GM12878 (cell line): ENCODE results near the gene TMEM63C. TPM values are rescaled to one million over a fixed set of nuclear protein-coding genes. Genes with fewer than 3 reads are reported as not detected.

Source experiments
- ATAC-seq: fragments of 200-7000 bp; cut with Tn5 transposase; 3 replicates; pipeline ENCODE4 v1.9.1; 2020; ENCODE audit warnings: mild to moderate bottlenecking, moderate library complexity
- BruUV-seq: library from RNA; stranded (reverse); fragments of 400-500 nt; replicated peaks from 2 replicates; lab custom pipeline; 2021; lab: Mats Ljungman, UMichigan
- CTCF ChIA-PET: fragments of 300-600 bp; sonication (Branson Sonifier 250); formaldehyde crosslinking; extraction: SDS; loops from one replicate; lab custom pipeline; 2021; ENCODE audit warnings: inconsistent platforms; lab: Yijun Ruan, JAX
- POLR2A ChIA-PET: fragments of 350-600 bp; formaldehyde crosslinking; extraction: SDS; loops from one replicate; lab custom pipeline; 2021; ENCODE audit warnings: inconsistent platforms; lab: Charles Lee
- RAD21 ChIA-PET: fragments of 300-600 bp; sonication (Branson Sonifier 250); formaldehyde crosslinking; loops from one replicate; lab custom pipeline; 2023; ENCODE audit warnings: antibody characterized with exemption; ENCODE audit not compliant: unreplicated experiment; lab: Charles Lee
- SMC1A ChIA-PET: fragments of 300-600 bp; sonication (Branson Sonifier 250); formaldehyde crosslinking; loops from one replicate; lab custom pipeline; 2023; ENCODE audit not compliant: unreplicated experiment, uncharacterized antibody; lab: Charles Lee
- DNase-seq: peaks from one replicate; pipeline ENCODE4 v3.0.0-alpha.2; 2011; ENCODE audit warnings: low read depth, low spot score
- FAIRE-seq: peaks from 3 replicates; lab custom pipeline; 2011; peaks lifted over from hg19 to GRCh38; lab: Jason Lieb, UNC
- H2AFZ ChIP-seq: 2 replicates; pipeline ENCODE4 v1.6.0; 2011; ENCODE audit warnings: low read depth, low read length, control low read depth; ENCODE audit not compliant: control insufficient read depth
- H3K27ac ChIP-seq: 2 replicates; pipeline ENCODE4 v1.5.1; 2011; ENCODE audit warnings: control low read depth; ENCODE audit not compliant: control insufficient read depth, insufficient read depth
- H3K27me3 ChIP-seq, 2 experiments: replicated peaks in 1 of 2; 2 replicates each; pipeline versions ENCODE4 v1.6.0 to v1.6.1; 2011; ENCODE audit warnings: low read length in 1 of 2; ENCODE audit not compliant: control insufficient read depth in 2 of 2, insufficient read depth in 2 of 2
- H3K36me3 ChIP-seq, 2 experiments: 2 replicates each; pipeline ENCODE4 v1.5.1; 2011; ENCODE audit warnings: low read length in 1 of 2; ENCODE audit not compliant: control insufficient read depth in 2 of 2, insufficient read depth in 2 of 2
- H3K4me1 ChIP-seq: 2 replicates; pipeline ENCODE4 v1.6.1; 2011; ENCODE audit warnings: mild to moderate bottlenecking, low read length, moderate library complexity, mixed read lengths; ENCODE audit not compliant: control insufficient read depth, insufficient read depth
- H3K4me2 ChIP-seq: 2 replicates; pipeline ENCODE4 v1.6.0; 2011; ENCODE audit warnings: control low read depth; ENCODE audit not compliant: control insufficient read depth, insufficient read depth
- H3K4me3 ChIP-seq: fragments of 200-600 bp; sonication (generic); 2 replicates; pipeline ENCODE4 v1.5.1; 2016
- H3K79me2 ChIP-seq: 2 replicates; pipeline ENCODE4 v1.6.0; 2011; ENCODE audit warnings: low read length; ENCODE audit not compliant: control insufficient read depth, insufficient read depth
- H3K9ac ChIP-seq: 2 replicates; pipeline ENCODE4 v1.8.0; 2011; ENCODE audit warnings: low read length, control low read depth, mixed read lengths; ENCODE audit not compliant: control insufficient read depth, insufficient read depth
- H3K9me3 ChIP-seq: replicated peaks from 3 replicates; pipeline ENCODE4 v1.5.1; 2011; ENCODE audit warnings: mild to moderate bottlenecking, low read length; ENCODE audit not compliant: control insufficient read depth, insufficient read depth
- H4K20me1 ChIP-seq: 2 replicates; pipeline ENCODE4 v1.6.0; 2011; ENCODE audit not compliant: control insufficient read depth, insufficient read depth
- BCL11A ChIP-seq: IDR thresholded peaks from 2 replicates; pipeline ENCODE4 v1.6.1; 2011; ENCODE audit warnings: low read depth, low read length
- CREB1 ChIP-seq: IDR thresholded peaks from 2 replicates; pipeline ENCODE4 v1.6.1; 2012; ENCODE audit warnings: low read depth, mild to moderate bottlenecking, inconsistent platforms
- CTCF ChIP-seq, 3 experiments: IDR thresholded peaks in 2 of 3; conservative IDR thresholded peaks in 1 of 3; 2 replicates each; pipeline ENCODE4 v1.5.1; 2011; ENCODE audit warnings: low read depth in 3 of 3, low read length in 3 of 3, mild to moderate bottlenecking in 3 of 3, control low read depth in 2 of 3, moderate library complexity in 2 of 3, inconsistent platforms in 1 of 3, mixed read lengths in 1 of 3; ENCODE audit not compliant: control insufficient read depth in 2 of 3, insufficient read depth in 1 of 3; ENCODE audit errors: extremely low read depth in 1 of 3
- ELK1 ChIP-seq: IDR thresholded peaks from 2 replicates; pipeline ENCODE4 v1.6.1; 2012; ENCODE audit warnings: low read depth, low read length, improper control_type of control experiment
- EP300 ChIP-seq, 2 experiments: fragments of 150-350 bp in 1 of 2; IDR thresholded peaks; 2 replicates each; pipeline ENCODE4 v1.6.1; 2011 to 2012; ENCODE audit warnings: low read depth in 2 of 2, low read length in 2 of 2, borderline replicate concordance in 1 of 2, improper control_type of control experiment in 1 of 2, inconsistent platforms in 1 of 2; ENCODE audit not compliant: control insufficient read depth in 1 of 2
- MEF2A ChIP-seq: IDR thresholded peaks from 2 replicates; pipeline ENCODE4 v1.6.1; 2011; ENCODE audit warnings: low read depth, mild to moderate bottlenecking, low read length, moderate library complexity; ENCODE audit not compliant: insufficient read depth
- RELA ChIP-seq: fragments of 450-650 bp; IDR thresholded peaks from 2 replicates; pipeline ENCODE4 v1.8.0; 2014; ENCODE audit warnings: borderline replicate concordance; ENCODE audit not compliant: partially characterized antibody
- SUZ12 ChIP-seq: fragments of 200-600 bp; sonication (generic); IDR thresholded peaks from one replicate; pipeline ENCODE4 v1.6.1; 2018; ENCODE audit warnings: antibody characterized with exemption, mild to moderate bottlenecking; ENCODE audit not compliant: unreplicated experiment
- TAF1 ChIP-seq: IDR thresholded peaks from 2 replicates; pipeline ENCODE4 v1.6.1; 2011; ENCODE audit warnings: mild to moderate bottlenecking, low read depth, low read length, borderline replicate concordance
- WRNIP1 ChIP-seq: IDR thresholded peaks from 2 replicates; pipeline ENCODE4 v1.6.1; 2011; ENCODE audit warnings: low read depth, low read length, improper control_type of control experiment, borderline replicate concordance
- ZBTB33 ChIP-seq: fragments of 450-650 bp; IDR thresholded peaks from 2 replicates; pipeline ENCODE4 v1.6.1; 2017; ENCODE audit warnings: mild to moderate bottlenecking
- WGBS: methylation state at CpG from one replicate; pipeline ENCODE4 v1.1.6; 2016; ENCODE audit warnings: low lambda C conversion rate; ENCODE audit not compliant: insufficient replicate concordance, insufficient coverage; ENCODE audit errors: missing lambda C conversion rate; 5-methylcytosine and 5-hydroxymethylcytosine counted together
- in situ Hi-C: fragments of 300-500 bp; cut with MboI; formaldehyde crosslinking; loops from 9 replicates; pipeline ENCODE4 v1.14.3; 2018; ENCODE audit warnings: mixed read lengths
- intact Hi-C: fragments of 100-400 bp; cut with micrococcal nuclease; formaldehyde crosslinking; loops from one replicate; pipeline ENCODE4 v1.14.2; 2022; ENCODE audit not compliant: unreplicated experiment
- polyA plus RNA-seq, 11 experiments: library from polyadenylated mRNA; depleted of rRNA in 4 of 11; unstranded in 6 of 11; stranded (reverse) in 5 of 11; fragments of >200 nt; fragmentation: Nextera tagmentation in 4 of 11; fragmentation: Illumina TruSeq in 1 of 11; extraction: Ambion mirVana in 4 of 11; extraction: Trizol in 1 of 11; gene quantifications; 1 replicate in 1 of 11; 2 replicates in 10 of 11; pipeline versions ENCODE4 v1.2.1 to v1.2.3, GENCODE V29; 2011 to 2016; ENCODE audit warnings: inconsistent platforms in 2 of 11, missing spikeins in 2 of 11, low read depth in 1 of 11
- total RNA-seq, 4 experiments: library from RNA; depleted of rRNA in 3 of 4; stranded (reverse); fragments of >200 nt in 3 of 4; fragmentation: Illumina TruSeq in 1 of 4; extraction: Trizol in 1 of 4; gene quantifications; 2 replicates each; pipeline versions ENCODE4 v1.2.1 to v1.2.3, GENCODE V29; 2013 to 2021

The TMEM63C gene
- total and polyA plus RNA-seq, 10 of the 15 experiments (the other 5 are each of a cell fraction or from before 2014, with no cell fraction given): 0.06 to 1.3 (median 0.39) TPM; not detected in 4

- TF ChIP-seq MEF2A (no peak), CREB1 (no peak), TAF1 (no peak), BCL11A (no peak), ELK1 (no peak), WRNIP1 (no peak)
Observed at GRCh38 chr14:77189479-77189878, 7.9 kb downstream of the TMEM63C start (continued).

- Histone ChIP-seq H3K9ac (no peak overlapping the region), H3K4me3 (no peak overlapping the region), H3K79me2 (no peaks in the 10 kb centered on the region), H3K27ac (no peak overlapping the region), H3K4me1 (no peaks in the 10 kb centered on the region), H4K20me1 (no peaks in the 10 kb centered on the region), H3K27me3 (peaks cover 0 to 1% of the 10 kb centered on the region in 2 experiments; a peak in 2 of 4 replicates), H2AFZ (no peak overlapping the region), H3K9me3 (no peaks in the 10 kb centered on the region), H3K4me2 (no peak overlapping the region), H3K36me3 (no peaks in the 10 kb centered on the region)
- in situ Hi-C loops: no loop called here
- ChIA-PET SMC1A (interaction anchor here (0.6 to 1.6 kb wide), 2 partner anchors 39 to 41 kb away, joined by 3 read pairs; no protein-coding TSS in a partner anchor), CTCF (interaction anchor here (0.9 to 2.9 kb wide), 2 partner anchors 22 to 125 kb away, joined by 3 to 13 read pairs; no protein-coding TSS in a partner anchor), POLR2A (no interaction called here), RAD21 (no interaction called here)
- WGBS: 72% methylated on average over 1 of the region's 1 CpG
- intact Hi-C loops: no loop called here
- no peak for ATAC-seq
- no peak for DNase-seq
- no peak for FAIRE-seq
- TF ChIP-seq ZBTB33 (no peak), EP300 (IDR thresholded peaks at IDR 0.05; ENCODE audit: borderline replicate concordance in 1 of 2, control insufficient read depth in 1 of 2, low read depth in 2 of 2, low read length in 2 of 2) (no peak), CTCF (IDR thresholded peaks at IDR 0.05 in 2 of 3, conservative IDR thresholded peaks at IDR 0.05 in 1 of 3; ENCODE audit: control insufficient read depth in 2 of 3, extremely low read depth in 1 of 3, insufficient read depth in 1 of 3, low read depth in 3 of 3, low read length in 3 of 3) (no peak), SUZ12 (no peak), RELA (no peak)
- no TSS peak for BruUV-seq
Observed at GRCh38 chr14:77190977-77191376, 9.4 kb downstream of the TMEM63C start.
